BE2C (cell line): ENCODE data around the gene LEFTY2.
"Not testable (repeated sequence)": the region's sequence is repeated elsewhere in the genome, so short reads cannot be mapped to it uniquely, and the experiment has no call there.

Experiments
- DNase-seq: peaks from one replicate; pipeline ENCODE4 v3.0.0-alpha.2; 2020
- H3K27me3 ChIP-seq: fragments of 250-450 bp; sonication (Bioruptor Pico); 2 replicates; pipeline ENCODE4 v1.5.1; 2020; ENCODE audit warnings: mild to moderate bottlenecking
- H3K36me3 ChIP-seq: fragments of 250-450 bp; sonication (Bioruptor Pico); 2 replicates; pipeline ENCODE4 v1.5.1; 2020; ENCODE audit warnings: mild to moderate bottlenecking
- H3K4me1 ChIP-seq: fragments of 250-450 bp; sonication (Bioruptor Pico); 2 replicates; pipeline ENCODE4 v1.5.1; 2020
- H3K4me3 ChIP-seq: 2 replicates; pipeline ENCODE4 v1.5.1; 2011; ENCODE audit warnings: low read depth, low read length
- H3K9me3 ChIP-seq: fragments of 250-450 bp; sonication (Bioruptor Pico); 2 replicates; pipeline ENCODE4 v1.5.1; 2020
- TF ChIP-seq, protein P1 (sequence below): IDR thresholded peaks from 2 replicates; pipeline ENCODE4 v1.5.1; 2012; ENCODE audit warnings: mild to moderate bottlenecking, low read depth, low read length

Gene LEFTY2

DNA sequence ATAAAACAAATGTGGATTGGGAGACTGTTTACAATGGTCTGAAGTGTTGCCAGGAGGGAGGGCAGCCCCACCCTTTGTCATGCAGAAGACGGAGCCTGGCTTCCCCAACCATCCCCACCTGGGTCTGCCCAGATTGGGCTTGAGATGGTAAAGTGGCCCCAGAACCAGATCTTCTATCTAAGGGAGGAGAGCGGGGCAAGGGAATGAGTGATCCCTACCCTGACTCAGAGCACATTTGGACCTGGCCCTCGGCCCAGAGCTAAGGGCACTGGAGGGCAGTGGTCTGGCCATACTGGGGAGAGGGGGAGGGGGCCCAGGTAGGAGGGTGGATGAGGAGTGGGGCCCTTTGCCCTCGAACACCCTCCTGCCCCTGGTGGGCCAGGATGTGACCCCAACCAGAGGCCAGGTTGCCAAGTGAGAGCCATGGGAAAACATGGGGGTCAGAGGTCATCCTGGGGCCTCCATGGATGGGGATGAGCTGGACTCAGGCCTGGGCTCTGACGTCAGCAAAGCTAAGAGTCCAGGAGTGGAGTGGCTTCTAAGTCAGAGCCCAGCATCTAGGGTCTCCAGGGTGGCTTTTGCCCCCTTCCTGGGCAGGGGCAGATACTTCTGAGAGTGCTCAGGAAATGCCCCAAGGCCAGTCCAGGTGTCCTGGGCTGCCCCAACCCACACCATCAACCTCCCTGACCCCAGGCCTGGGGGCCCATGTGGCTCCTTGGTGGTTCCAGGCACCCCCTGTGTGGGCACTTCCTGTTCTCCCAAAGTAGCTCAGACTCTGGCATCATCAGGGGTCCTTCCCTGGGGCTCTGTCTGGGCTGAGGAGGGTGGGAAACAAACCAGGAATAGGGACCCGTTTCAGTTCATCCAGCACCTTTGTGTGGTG is 50.4 kb downstream of the LEFTY2 start:
- no peak for DNase-seq
- TF ChIP-seq, protein P1, sequence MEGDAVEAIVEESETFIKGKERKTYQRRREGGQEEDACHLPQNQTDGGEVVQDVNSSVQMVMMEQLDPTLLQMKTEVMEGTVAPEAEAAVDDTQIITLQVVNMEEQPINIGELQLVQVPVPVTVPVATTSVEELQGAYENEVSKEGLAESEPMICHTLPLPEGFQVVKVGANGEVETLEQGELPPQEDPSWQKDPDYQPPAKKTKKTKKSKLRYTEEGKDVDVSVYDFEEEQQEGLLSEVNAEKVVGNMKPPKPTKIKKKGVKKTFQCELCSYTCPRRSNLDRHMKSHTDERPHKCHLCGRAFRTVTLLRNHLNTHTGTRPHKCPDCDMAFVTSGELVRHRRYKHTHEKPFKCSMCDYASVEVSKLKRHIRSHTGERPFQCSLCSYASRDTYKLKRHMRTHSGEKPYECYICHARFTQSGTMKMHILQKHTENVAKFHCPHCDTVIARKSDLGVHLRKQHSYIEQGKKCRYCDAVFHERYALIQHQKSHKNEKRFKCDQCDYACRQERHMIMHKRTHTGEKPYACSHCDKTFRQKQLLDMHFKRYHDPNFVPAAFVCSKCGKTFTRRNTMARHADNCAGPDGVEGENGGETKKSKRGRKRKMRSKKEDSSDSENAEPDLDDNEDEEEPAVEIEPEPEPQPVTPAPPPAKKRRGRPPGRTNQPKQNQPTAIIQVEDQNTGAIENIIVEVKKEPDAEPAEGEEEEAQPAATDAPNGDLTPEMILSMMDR, result no peak
- H3K4me3 ChIP-seq, result no peak overlapping the region
- no peaks in the 10 kb centered on the region for H3K4me1 ChIP-seq
- no peaks in the 10 kb centered on the region for H3K36me3 ChIP-seq
- no peaks in the 10 kb centered on the region for H3K9me3 ChIP-seq
- no peaks in the 10 kb centered on the region for H3K27me3 ChIP-seq

DNA sequence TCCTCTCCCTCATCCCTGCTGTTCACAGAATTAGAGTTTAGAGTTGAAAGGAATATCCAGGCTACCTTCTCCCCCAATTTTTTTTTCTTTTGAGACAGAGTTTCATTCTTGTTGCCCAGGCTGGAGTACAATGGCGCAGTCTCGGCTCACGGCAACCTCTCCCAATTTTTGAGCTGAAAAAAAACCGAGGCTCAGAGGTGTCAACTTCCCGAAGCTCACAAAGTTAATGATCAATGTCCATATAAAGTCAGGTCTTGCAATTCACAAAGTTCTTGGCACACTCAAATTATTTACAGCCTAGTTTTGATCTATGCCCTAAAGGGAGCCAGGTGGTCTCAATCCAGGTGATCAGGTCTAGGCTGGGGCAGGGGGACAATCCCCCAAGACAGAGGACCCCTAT is 51.3 kb downstream of the LEFTY2 start:
- Histone ChIP-seq H3K36me3 (no peaks in the 10 kb centered on the region), H3K4me3 (no peak overlapping the region), H3K4me1 (no peaks in the 10 kb centered on the region), H3K27me3 (no peaks in the 10 kb centered on the region), H3K9me3 (no peaks in the 10 kb centered on the region)
- TF ChIP-seq, protein P1, result no peak
- no peak for DNase-seq

DNA sequence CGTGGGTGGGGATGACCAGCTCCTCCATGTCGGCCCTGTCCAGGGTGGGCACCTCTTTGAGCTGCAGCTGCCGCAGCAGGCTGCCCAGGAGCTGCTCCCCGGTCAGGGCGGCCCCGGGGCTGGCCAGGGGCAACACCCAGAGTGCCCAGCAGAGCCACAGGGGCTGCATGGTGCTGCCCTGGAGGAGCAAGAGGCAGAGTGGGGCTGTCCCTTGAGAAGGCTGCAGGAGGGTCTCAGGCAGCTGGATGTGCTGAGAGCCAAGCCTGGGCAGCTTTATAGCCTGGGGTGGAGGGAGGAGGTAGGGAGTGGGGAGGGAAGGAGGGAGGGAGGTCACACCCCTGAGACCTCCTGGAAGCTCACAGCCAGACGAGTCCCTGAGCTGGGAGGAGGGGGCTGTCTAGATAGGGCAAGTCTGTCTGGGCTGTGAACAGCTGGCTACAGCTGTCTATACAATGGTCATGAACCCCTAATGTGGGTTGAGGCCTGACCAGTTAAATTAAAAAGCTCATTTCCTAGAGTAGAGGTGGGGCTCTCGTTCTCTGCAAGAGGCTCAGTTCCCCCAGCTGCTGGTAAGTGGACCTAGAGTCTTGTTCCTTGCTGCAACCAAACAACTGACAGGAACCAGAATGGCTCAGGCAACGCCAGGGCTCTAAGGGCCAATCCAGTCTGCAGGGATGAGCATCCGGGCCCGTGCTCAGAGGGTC is 52.0 kb downstream of the LEFTY2 start, which contains the start of gene LEFTY1:
Gene LEFTY1 (minus strand): TSS at position 249 of the 704 bp plus-strand sequence. CDS start 80 bp downstream, at position 169.
- DNase-seq, result no peak
- no peak within 1 kb of the TSS for H3K4me3 ChIP-seq
- no peaks in the 10 kb centered on the region for H3K27me3 ChIP-seq
- TF ChIP-seq, protein P1, result no peak
- no peaks in the 10 kb centered on the region for H3K9me3 ChIP-seq
- H3K36me3 ChIP-seq, result no peaks in the 10 kb centered on the region
- no peaks in the 10 kb centered on the region for H3K4me1 ChIP-seq

DNA sequence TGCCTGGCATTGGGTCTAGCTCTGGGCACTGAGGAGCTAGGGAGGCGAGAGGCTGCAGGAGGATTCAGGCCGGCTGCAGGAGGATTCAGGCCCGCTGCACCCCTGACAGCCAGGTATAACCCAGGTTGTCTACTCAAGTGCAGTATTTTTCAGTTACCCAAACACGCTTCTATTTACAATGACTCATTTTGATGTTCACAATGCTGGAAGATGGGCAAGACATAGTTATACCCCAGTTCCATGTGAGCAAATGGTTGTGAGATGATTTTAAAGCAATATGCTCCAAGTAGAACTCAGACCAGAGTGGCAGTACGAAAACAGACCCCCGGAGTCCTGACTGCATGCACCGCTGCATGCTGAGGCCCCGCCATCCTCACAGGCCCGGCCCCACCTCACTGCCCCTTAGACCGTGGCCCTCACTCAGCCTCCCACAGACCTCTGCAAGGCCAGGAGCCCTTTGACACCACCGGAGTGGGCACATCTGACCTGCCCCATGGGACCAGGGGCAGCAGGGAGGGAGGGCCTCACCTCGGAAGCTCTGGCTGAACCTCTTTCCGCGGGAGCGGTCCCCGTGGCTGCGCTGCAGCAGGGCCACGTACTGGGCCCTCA is 52.6 kb downstream of the LEFTY2 start:
- H3K4me3 ChIP-seq, result no peak overlapping the region

DNA sequence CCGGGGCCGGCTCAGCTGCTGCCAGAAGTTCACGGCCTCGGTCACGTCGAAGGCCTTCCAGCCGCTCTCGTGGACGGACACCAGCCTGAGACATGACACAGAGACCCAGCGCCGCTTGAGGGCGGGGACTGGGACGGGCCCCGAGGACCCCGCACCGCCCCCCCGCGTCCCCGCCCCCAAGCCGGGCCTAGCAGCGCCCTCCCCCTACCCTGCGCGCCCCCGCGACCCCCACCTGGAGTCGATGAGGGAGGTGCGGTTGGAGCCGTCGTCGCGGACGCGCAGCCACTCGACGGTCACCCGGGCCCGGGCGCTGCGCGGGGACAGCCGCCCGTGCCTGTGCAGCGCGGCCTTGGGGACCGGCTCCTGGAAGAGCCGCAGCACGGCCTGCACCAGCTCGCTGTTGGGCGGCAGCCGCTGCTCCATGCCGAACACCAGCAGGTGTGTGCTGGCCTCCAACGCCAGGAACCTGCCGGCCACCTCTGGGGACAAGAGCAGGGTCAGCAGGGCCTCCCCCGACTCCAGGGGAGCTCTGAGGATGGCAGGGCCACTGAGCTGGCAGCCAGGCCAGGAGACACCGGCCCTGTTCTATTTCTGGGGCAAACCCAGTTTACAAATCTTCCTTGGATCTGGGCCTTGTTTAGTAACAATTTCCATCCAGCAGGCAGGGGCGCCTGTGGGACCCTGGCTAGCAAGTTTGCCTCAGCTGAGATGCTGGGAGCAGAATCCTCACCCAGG is 53.3 kb downstream of the LEFTY2 start:
- not testable (repeated sequence) for H3K4me3 ChIP-seq, H3K27me3 ChIP-seq, H3K9me3 ChIP-seq, H3K4me1 ChIP-seq, DNase-seq, H3K36me3 ChIP-seq

More for the DNA sequence above, 52.6 kb downstream of the LEFTY2 start:
- H3K36me3 ChIP-seq, result no peaks in the 10 kb centered on the region
- no peaks in the 10 kb centered on the region for H3K9me3 ChIP-seq
- TF ChIP-seq, protein P1, result no peak
- DNase-seq, result no peak
- H3K27me3 ChIP-seq, result no peaks in the 10 kb centered on the region
- H3K4me1 ChIP-seq, result no peaks in the 10 kb centered on the region

DNA sequence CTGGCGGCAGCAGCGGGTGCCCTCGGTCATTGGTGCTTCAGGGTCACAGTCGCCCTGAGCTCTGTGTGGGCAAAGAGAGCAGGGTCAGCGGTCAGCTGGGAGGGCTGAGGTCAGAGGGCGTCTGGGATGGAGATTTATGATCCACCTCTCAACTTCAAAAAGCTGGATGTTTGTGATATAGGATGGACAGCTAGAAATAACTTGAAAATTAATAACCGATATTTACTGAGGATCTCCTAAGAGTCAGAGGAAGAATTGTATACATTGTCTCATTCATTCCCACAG is 54.0 kb downstream of the LEFTY2 start:
- no peak for DNase-seq
- Histone ChIP-seq H3K36me3 (no peaks in the 10 kb centered on the region), H3K4me1 (no peaks in the 10 kb centered on the region), H3K4me3 (no peak overlapping the region), H3K27me3 (no peaks in the 10 kb centered on the region), H3K9me3 (no peaks in the 10 kb centered on the region)
- TF ChIP-seq, protein P1, result no peak
